Measurements from ENCODE around the gene CPNE7.

The CPNE7 gene

DNA sequence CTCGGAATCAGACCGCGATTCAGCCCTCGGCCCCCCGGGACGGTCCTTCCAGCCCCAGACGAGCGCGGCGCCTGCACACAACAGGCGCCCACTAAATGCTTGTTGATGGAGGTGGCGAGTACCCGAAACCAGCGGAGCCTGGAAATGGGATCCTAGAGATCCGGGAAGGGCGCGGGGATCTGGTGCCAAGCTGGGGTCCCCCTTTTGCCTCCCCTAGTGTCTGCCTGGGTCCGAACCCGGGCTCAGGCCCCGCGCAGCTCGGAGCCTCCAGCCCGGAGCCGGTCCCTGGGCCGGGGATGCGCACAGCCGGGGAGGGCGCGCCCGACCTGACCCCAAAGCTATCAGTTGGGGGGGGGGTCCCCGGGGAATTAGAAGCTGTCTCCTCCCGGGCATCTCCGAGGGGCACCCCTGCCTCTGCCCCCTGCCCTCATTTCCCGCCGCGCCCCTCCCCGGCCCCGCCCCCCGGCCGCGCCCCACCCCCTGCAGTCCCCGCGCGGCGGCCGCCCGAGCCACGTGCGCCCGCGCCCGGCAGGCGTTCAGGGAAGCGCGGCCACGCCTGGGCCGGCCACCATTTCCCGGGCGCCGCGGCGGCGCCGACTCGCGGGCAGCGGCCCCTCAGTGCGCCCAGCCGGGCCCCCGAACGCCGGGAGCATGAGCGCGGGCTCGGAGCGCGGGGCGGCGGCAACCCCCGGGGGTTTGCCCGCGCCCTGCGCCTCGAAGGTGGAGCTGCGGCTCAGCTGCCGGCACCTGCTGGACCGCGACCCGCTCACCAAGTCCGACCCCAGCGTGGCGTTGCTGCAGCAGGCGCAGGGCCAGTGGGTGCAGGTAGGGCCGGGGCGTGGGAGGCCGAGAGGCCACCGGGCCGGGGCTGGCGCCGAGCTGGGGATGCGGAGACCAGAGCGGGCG, at the start of gene CPNE7:
Gene CPNE7 (plus strand): TSS at position 512 of the 906 bp plus-strand sequence. CDS start 140 bp downstream, at position 652.
- DNase-seq (ENCODE audit: low spot score): no peak

DNA sequence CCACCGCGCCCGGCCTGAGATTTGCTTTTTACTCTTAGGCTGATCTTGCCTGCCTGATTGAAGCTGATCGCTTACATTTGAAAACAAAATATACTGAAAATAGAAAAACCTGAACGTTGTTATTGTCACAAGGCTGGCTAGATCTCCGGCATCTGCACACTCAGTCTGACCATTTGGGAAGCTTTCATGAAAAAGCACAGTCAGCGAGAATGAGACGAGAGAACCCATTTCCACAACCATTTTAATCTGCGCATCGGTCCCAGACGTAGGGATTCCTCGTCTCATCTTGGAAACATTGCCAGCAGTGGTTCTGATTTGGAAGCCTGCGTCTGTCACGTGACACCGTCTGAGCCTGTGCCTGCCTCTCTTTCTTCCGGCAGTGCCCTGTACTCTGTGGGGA, 46.5 kb upstream of the CPNE7 start:
- no peak for DNase-seq (ENCODE audit: low spot score)

DNA sequence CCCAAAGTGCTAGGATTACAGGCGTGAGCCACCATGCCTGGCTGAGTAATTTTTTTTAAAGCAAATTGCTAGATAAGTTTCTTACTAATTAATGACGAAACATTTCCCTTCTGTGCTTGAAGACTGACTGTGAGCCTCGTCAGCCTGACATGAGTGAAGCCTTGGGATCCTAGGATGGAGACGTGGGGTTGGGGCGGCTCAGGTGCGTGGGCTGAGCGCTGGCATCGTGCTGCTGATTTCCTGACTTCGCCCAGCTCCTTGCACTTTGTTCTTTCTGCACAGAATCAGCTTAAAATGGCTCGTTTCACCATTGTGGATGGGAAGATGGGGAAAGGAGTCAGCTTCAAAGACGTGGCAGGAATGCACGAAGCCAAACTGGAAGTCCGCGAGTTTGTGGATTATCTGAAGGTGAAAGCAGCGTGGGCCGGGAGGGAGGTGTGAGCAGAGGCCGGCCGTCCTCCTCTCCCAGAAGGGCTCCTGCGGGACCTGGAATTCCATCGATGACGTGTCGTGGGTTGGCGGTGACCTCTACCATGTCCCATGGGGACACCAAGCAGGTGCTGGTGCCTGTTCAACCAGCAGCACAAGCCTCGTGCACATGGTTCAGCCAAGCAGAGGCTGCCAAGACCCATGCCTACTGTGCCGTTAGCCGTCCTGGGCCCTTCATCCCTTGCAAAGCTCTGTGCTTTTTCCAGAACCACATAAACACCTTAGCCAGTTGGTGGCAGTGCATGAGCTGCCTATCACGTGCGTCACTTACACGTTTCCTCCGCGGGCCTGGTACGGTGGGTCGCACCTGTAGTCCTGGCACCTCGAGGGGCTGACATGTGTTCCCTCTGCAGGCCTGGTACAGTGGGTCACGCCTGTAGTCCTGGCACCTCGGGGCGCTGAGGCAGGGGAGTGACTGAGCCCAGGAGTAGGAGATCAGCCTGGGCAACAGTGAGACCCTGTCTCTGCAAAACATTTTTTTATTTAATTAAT, 44.9 kb upstream of the CPNE7 start:
- DNase-seq (ENCODE audit: low spot score): no peak

DNA sequence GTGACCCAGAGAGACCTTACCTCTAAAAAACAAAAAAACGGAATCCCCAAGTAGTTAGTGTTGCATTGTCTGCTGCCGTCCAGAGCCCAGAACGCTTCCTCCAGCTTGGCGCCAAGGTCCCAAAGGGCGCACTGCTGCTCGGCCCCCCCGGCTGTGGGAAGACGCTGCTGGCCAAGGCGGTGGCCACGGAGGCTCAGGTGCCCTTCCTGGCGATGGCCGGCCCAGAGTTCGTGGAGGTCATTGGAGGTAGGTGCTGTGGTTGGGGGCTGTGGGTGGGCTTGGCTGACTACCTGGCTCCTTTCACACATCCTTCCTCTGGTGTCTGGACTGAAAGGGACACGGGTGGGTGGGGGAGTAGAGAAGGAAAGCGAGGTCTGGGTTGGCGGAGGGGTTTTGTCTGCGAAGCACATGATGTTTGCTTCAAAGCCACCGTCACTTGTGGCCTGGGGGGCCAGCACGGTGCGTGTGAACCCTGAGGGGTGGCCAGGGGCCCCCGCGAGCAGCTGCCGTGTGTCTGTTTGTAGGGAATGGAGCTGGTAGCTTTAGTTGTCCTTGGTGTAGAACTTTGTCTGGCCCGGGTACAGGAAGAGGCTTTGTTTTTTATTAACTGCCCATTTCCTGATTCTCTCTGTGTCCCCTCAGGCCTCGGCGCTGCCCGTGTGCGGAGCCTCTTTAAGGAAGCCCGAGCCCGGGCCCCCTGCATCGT, 43.6 kb upstream of the CPNE7 start:
- DNase-seq (ENCODE audit: low spot score): no peak

DNA sequence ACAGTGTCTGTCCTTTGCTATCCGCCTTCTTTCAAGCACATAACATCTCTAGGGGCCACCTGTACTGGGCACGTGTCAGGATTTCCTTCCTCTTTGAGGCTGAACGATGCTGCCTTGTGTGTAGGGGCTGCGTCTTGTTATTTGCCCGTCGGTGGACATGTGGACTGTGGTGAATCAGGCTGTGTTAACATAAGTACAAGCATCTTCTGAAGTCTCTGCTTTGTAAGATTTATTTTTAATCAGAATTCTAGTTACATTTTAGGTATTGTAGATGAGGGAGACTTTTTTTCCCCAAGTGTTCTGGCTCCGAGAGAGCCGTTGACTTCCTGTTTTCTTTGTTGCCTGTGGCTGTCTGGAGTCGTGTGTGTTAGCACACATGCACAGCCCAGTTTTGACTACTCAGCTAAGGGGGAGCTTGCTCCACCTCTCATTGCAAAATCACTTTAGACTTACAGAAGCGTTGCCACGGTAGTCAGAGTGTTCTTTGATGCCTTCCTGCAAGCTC, 41.3 kb upstream of the CPNE7 start:
- DNase-seq (ENCODE audit: low spot score): no peak

DNA sequence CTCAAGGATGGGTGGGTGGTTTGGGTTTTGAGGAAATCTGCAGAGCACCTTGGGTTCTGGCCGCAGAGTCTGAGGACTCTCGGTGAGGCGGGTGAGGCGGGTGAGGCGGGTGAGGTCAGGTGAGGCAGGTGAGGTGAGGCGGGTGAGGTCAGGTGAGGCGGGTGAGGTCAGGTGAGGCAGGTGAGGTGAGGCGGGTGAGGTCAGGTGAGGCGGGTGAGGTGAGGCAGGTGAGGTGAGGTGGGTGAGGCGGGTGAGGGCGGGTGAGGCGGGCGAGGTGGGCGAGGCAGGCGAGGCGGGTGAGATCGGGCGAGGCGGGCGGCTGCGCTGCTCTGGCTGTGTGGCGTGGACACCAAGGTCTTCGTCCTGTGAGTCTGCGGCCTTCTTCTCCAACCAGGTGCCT, 39.2 kb upstream of the CPNE7 start:
- no peak for DNase-seq (ENCODE audit: low spot score)

DNA sequence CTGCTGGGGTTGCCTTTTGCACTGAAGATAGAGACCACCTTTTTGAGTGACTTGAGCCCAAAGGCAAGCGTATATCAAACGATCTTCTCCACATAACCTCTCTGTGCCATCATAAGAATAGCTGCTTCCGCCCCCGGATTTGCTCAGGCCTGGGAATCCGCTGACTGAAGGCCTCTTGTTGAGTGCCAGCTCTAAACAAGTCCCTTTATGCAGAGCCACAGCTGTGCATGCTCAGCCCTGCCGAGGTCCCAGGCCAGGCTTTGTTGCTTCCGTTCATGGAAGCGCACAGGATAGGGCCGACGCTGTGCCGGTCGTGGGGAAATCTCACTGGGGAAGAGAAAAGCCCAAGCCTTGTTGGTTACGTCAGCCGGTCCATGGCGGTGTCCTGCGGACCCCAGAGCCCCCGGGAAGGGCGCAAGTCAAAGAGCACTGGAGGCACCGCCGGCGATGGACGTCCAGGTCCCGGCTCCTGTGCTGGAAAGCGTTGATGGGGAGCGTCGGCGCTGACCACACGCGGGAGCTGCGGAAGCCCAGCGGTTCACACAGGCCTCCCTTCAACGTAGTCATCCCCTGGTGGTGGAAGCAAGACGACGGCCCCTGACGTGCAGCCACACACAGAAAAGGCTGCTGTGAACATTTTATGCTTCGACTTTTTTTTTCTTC, 38.5 kb upstream of the CPNE7 start:
- no peak for DNase-seq (ENCODE audit: low spot score)

DNA sequence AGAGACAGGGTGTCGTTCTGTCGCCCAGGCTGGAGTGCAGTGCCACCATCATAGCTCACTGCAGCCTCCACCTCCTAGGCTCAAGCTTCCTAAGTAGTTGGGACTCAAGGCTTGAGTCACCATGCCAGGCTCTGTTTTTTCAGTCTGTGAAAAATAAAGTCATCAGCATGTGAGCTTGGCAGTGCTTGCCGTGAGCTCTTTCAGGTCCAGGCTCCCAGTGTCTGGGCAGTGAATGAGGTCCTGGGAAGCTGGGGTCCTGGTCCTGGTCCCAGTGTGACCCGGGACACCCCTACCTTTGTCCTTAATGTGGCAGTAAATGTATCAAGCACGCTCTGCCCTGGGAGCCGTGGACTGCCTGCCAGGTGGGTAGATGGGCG, 38.0 kb upstream of the CPNE7 start:
- DNase-seq (ENCODE audit: low spot score): no peak

DNA sequence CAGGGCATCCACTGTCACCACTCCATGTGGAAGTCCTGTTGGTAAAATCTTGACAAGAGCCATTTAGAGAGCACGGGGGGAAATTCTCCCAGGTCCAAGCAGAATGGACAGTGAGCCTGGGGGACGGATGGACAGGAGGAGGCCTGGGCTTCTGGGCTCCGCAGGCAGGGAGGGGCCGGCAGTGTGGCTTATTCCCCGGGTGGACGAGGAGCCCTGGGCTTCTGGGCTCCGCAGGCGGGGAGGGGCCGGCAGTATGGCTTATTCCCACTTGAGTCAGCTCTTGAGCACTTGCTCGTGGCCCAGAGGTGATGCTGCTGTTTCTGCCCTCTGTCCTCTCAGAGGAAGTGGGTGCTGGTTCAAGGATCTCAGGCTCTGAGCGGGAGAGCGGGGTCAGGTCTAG, 37.3 kb upstream of the CPNE7 start:
- no peak for DNase-seq (ENCODE audit: low spot score)

DNA sequence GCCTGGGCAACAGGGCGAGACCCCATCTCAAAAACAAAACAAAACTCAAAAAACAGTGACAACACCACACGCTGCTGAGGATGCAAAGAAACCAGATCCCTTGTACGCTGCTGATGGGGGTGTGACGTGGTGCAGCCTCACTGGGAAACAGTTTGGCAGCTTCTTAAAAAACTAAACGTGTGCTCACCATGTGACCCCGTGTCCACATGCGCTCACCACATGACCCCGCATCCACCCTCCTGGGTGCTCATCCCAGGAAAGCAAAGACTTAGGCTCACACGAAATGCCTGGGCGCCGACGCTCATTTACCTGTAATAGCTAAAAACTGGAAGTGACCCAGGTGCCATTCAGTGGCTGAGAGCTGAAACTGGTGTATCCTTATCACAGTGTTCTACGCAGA, 35.0 kb upstream of the CPNE7 start:
- DNase-seq (ENCODE audit: low spot score): no peak

DNA sequence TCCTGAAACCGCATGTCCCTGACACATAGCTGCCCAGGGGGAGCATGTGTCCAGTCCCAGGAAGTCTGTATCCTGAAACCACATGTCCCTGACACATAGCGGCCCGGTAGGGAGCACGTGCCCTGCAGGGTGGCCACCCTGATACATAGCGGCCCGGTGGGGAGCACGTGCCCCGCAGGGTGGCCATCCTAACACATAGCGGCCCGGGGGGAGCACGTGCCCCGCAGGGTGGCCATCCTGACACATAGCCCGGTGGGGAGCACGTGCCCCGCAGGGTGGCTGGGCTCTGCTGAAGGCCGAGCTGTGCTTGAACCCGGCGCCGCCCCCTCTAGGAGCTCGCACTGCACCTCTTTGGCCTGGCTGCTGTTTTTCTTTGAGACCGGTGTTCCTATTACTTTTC, 33.8 kb upstream of the CPNE7 start:
- DNase-seq (ENCODE audit: low spot score): no peak

DNA sequence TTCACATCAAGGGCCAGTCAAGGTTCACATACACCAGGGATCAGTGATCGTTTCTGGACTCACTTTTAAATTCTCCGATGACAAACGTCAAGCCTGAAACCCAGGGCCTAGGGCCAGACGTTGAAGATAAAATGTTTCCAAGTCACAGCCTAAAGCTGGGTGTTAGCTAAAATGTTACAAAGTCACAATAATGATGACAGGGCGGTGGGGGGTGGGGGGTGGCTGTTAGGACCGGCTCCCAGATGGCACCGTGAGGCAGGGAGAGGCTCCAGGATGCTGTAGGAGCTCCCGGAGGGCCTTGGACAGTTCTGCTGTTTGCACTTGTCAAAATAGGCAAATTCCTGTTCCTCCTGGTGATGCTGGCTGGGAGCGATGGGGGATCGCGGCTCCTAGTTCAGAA, 31.4 kb upstream of the CPNE7 start:
- DNase-seq (ENCODE audit: low spot score): no peak

DNA sequence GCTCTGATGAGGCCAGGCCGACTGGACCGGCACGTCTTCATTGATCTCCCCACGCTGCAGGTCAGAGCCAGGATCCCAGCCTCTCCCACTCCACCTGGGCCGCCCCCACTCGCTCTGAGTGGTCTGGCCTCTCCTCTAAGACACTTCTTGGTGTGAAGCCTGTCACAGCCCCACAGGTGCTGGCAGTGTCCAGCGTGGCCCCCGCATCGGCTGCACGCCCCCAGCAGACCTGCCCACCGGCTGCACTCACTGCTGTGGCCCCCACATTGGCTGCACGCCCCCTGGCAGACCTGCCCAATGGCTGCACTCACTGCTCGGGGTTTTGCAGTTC, 30.9 kb upstream of the CPNE7 start:
- DNase-seq (ENCODE audit: low spot score): no peak

DNA sequence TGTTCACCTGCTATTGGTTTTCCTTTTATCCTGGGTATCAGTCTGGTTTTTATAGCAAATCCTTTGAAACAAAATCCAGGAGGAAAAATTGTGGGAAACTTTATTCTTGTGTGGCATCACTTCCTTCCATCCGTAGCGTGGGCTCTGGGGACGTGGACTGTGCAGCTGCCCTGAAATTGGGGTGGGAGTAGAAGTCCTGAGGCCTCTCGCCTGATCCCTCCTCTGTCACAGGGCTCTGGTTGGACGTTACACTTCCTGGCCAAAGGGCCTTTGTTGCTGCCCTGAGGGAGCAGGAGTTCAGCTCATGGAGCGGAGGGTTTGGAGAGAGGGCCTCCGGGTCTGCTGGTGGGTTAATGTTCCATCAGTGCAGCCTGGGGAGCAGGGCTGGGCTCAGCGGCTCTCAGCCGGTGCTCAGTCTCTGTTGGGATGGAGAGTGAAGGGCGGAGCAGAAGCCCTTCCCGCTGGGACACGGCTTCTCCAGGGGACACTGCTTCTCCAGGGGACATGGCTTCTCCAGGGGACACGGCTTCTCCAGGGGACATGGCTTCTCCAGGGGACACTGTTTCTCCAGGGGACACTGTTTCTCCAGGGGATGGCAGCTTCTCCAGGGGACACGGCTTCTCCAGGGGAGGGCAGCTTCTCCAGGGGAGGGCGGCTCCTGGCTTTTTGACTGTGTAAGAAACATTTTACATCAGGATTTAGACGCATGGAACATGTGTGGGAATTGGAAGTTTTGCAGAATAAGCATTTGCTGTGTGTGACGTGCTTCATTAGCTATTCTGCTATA, 30.3 kb upstream of the CPNE7 start:
- DNase-seq (ENCODE audit: low spot score): no peak

DNA sequence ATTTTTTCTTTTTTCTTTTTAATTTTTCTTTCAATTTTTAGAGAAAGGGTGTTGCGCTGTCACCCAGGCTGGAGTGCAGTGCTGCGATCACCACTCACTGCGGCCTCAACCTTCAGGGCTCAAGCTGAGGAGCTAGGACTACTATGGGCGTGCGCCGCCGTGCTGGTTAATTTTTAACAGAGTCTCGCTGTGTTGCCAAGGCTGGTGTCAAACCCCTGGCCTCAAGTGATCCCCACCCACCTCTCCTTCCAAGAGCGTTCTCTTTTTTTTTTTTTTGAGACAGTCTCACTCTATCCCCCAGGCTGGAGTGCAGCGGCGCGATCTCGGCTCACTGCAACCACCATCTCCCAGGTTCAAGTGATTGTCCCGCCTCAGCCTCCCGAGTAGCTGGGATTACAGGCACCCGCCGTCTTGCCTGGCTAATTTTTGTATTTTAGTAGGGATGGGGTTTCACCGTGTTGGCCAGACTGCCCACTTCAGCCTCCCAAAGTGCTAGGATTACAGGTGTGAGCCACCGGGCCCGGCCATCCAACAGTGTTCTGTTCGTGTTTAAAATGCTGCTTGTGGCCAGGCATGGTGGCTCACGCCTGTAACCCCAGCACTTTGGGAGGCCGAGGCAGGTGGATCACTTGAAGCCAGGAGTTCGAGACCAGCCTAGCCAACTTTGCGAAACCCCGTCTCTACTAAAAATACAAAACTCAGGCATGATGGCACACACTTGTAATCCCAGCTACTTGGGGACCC, 29.6 kb upstream of the CPNE7 start:
- no peak for DNase-seq (ENCODE audit: low spot score)

DNA sequence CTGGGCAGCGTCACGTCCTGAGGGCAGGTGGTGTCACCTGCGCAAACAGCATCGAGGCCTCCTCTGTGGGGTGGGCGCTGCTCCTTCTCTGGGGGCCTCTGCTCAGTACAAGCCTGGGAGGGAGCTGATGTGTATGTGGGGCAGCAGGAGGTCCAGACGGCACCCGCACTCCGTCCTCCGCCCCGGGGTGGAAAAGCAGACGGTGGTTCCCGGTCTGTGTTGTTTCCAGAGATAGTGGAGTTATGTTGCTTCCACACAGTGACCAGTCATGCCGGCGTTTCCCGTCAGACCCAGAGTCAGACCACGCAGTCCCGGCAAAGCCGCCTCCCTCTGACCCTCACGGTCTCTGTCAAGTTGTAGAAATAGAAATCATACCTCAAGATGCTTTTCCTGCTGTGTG, 28.8 kb upstream of the CPNE7 start:
- no peak for DNase-seq (ENCODE audit: low spot score)

DNA sequence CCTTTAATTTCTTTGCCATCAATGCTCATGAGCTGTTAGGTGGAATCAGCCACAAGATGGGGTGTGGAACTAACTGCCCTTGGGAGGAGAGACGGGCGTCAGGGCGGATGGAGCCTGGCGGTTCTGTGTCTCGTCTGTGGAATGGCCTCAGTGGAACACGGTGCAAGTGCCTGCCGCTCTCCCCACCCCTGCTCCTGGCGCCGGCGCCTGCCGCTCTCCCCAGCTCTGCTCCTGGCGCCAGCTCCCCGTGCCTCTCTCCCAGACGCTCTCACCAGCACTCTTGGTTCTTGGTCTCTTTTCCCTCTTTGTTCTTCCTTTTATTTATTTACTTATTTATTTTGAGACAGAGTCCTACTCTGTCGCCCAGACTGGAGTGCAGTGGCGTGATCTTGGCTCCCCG, 28.3 kb upstream of the CPNE7 start:
- no peak for DNase-seq (ENCODE audit: low spot score)

DNA sequence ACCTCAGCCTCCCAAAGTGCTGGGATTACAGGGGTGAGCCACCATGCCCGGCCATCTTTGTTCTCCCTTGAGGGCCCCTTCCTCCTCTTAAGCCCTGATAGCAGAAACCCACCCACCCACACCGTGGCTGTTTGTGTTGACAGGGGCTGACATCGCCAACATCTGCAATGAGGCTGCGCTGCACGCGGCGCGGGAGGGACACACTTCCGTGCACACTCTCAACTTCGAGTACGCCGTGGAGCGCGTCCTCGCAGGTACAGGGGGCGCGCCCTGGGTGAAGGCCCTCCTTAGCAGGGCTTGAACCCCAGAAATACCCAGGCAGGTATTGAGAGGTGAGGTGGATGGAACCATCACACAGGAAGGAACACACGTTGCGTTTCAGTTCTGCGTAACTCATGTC, 27.7 kb upstream of the CPNE7 start:
- DNase-seq (ENCODE audit: low spot score): no peak

DNA sequence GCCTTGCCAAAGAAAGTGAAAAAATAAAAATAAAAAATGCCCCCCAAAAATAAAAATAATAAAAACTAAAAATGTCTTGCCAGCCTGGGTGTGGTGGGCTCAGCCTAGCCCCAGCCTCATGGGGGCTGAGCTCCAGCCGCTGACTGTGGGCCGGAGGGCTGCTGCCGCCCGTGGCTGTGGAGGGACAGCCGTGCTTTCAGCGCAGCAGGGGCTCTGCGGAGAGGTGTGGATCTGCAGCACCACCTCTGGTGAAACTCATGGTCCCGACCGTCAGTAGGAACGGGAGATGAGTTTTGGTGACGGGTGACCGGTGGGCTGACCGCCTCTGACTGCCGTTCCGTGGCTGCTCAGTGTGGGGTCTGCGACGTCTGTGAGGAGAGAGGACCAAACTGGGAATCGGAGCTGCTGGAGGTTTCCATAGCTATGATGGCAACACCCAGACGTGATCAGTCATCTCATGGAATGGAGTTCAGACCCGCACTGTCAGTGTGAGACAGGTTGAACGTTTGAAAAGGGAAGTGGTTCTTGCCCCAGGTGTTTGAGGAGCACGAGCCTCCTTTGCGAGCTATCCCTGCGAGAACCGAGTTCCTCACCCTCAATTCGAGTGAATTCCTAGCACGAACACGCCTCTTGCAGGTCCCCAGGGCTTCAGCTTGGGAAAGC, 27.1 kb upstream of the CPNE7 start:
- DNase-seq (ENCODE audit: low spot score): no peak

Measured in hematopoietic multipotent progenitor cell treated with erythropoietin and hydrocortisone succinate and interleukin-3 and kit ligand, for 17 days (in vitro differentiated cells).